HG03159 (cell line): ENCODE measurements around the gene MAMSTR.

Experiments
- ATAC-seq: cut with Tn5 transposase; IDR thresholded peaks from one replicate; pipeline ENCODE4 v1.9.1; 2021; ENCODE audit warnings: mild to moderate bottlenecking, moderate library complexity; ENCODE audit not compliant: unreplicated experiment

MAMSTR gene

DNA sequence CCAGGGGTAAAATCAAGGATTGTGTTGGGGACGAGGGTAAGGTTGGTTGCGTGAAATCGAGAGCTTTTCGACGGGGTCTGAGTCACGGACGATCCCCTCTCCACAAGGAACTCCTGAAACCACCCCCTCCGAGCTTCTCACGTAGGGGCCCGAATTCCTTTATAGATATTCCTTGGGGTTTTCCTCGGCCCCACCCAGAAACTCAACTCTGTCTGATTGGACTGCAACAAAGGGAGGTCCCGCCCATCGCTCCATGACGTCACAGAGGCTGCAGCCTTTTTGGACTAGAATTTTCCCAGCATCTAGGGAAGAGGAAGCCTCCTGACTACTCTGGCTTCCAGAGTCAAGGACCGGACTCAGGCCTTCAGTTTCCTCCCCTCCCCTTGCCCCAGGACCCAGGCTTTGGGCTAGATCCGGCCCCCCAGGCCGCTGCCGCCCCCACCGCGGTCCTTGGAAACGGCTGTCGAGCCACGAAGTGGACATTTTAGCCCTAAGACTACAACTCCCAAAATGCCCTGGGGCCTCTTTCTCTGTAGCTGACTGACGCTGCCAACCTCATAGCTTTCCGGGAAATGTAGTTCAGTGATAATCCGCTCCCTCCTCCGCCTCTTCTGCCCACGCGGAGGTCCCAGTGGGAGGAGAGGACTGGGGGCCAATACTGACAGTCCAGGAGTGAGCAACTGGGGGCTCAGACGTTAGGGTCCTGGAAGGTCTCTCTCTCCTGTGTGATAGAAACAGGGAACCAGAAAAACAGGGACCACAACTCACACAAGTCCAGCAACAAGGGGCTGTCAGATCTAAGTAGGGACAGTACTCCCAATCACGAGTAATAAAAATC lies 27.4 kb upstream of the MAMSTR start, which contains the start of gene IZUMO1:
TSS of gene IZUMO1 (minus strand) at position 172 of the 838 bp plus-strand sequence. CDS start 1,050 bp downstream, outside the sequence.
- ATAC-seq, result no peak

DNA sequence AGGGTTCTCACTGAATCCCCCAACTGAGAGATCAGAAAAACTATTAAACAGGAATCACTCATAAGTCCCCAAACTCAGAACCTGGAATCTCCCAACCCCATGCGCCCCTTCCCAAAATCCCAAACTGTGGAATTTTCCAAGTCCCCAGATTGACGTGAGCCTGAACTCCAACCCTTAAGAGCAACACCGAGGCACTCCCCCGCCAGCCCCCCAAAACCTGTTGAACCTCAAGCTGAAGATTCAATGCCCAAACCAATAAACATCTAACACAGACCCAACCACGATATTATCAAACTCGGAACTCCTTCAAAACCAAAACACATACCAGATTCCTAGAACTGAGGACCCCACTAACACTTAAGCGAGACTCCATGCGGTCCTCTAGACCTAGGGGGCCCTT lies 26.6 kb upstream of the MAMSTR start:
- ATAC-seq, result no peak

DNA sequence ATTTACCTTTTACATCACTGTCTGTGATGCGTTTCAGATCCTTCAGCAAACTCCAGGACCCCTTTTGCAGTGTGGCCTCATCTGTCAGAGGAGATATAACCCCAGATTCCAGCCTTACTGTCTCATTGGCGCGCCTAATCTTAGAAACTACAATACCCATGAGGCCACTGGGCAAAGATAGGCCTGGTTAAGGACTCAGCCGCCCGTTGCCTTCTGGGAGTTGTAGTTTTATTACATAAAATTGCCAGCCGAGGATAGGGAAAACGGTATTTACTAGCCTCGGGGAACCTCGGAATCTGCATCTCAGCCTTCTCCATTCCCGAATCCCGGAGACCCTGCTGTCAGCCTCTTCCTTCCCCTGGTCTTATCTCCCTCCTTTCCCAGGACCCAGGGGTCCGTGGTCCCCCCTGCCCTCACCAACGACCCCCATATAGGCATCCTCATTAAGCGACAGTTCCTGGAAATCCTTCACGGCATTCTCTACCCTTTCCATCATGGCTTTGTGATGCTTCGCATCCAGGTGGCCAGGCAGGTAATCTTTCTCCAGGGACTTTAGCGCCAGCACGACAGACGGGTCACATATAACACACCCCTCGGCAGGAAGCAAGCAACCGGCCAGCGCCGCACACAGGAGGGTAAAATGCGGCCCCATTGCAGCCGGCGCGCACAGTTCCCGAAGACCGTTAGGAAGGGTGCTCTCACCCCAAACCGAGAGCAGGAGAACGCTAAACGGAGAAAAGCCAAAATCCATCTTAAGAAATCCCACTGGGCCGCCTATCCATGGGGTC lies 25.9 kb upstream of the MAMSTR start:
- no peak for ATAC-seq

DNA sequence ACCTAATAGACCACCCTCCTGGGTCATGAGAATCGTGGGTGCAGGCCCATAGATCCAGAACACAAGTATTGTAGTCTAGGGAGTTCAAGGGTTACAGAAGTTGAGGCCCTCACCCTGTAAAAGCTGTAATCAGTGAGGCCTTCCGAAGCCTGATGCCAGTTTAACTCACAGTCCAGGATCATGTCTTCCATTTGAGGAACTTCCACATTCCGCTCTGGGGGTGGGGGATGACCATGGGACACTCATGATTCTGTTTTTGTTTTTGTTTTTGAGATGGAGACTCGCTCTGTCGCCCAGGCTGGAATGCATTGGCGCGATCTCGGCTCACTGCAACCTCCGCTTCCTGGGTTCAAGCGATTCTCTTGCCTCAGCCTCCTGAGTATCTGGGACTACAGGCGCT lies 22.6 kb upstream of the MAMSTR start:
- no peak for ATAC-seq

DNA sequence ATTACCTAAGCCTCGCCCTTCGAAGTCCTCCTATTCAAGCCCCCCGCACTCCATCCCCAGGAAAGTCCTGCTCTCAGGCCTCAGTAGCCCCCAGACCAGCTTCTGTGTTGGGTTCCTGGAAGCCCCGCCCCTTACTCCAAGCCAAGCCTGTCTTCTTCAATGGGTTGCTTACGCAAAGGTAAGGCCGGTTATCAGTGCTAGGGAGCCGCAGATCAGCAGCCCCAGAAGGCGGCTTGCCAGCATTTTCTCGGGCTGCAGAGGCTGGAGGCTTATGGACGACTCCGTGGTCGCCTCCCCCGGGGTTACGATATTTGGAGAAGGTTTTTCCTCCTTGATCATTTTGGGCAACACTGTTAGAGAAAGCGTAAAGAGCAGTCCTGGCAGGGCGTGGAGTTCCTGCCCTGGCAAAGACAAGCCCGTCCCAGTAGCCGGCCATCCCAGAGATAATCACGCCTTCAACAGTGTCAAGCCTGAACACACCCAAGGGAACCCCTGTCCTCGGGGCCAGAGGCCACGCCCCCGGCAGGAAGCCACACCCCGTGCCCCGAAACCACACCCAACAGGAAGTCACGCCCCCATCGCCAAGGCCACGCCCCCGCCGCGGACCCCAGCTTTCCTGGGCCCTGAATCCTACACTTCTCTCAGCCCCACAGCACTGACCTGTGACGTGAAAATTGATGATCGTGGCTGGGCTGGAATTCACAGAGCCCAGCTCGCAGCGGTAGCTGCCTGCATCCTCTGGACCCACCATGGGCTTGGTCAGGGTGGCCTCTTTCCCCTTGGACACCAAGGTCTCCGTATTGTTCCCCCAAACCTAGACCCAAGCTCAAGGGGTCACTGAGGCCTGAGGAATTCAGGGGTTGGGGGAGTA lies 21.8 kb upstream of the MAMSTR start:
- no peak for ATAC-seq

DNA sequence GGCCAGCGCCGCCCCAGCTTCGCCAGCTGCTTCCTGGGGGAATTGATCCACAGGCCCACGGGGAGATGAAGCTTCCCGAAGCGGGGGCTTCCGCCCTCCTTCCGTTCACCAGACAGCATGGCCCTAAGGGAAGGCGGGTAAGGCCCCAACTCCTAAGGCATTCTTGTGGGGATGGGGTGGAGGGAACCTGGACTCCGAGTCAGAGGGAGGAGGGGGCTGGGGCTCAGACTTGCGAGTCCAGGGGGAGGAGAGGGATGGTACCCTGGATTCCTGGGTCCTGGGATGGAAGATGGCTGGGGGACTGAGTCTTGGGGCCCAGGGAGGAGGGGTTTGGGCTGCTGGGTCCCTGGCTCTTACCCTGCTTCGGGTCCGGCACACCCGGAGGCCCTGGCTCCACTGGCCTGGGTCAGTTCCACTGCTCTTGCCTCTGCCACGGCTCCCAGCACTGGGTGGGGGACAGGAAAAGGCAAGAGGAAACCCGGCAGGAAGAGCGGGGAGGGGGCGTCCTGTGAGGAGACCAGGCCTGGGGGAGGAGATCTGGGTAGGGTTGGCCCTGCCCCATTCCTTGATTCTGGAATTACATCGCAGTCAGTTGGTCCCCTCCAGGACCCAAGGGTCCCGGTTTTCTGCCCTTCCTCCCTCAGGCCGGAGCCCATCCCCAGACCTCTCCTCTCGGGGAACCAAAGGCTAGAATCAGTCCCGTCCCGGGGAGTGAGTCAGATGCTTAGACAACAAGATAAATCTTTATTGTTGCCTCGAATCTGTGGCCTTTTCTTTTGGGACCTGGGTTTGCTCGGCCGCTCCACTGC lies 20.8 kb upstream of the MAMSTR start, which contains the start of gene RASIP1:
TSS of gene RASIP1 (minus strand) at position 447 of the 809 bp plus-strand sequence. CDS start at position 119, 328 bp downstream.
- no peak for ATAC-seq

DNA sequence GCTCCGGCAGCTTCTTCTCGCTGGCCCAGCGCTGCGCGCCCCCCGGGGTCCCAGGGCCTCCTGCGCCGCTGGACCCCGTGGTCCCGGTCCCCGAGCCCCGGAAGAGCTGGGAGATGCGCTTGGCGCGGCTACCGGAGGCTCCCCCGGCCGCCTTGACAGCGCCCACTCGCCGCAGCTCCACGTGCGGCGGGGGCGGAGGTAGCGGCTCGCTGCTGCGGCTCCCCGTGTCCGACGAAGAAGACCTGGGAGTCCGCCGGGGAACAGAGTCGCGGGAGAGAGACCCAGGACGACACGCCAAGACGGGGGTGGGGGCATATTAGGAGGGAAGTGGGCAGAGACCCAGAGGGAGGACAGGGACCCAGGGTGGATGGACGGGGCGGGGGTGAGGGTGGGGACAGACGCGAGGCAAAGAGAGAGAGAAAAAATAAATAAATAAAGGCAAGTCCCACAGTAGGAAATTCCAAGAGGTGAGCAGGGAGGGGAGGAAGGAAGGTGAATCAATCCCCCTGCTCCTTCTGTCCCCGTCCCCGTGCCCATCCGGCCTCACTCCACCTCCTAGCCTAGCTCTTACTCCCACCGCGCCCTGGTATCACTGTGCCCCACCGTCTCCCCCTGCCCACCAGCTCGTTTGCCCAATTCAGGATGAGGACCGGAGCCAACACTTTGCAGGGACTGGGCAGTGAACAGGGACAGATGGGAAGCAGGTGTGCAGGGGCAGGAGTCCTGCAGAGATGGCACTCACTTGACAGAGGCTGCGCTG lies 20.1 kb upstream of the MAMSTR start:
- peak; percentile 13 for ATAC-seq

DNA sequence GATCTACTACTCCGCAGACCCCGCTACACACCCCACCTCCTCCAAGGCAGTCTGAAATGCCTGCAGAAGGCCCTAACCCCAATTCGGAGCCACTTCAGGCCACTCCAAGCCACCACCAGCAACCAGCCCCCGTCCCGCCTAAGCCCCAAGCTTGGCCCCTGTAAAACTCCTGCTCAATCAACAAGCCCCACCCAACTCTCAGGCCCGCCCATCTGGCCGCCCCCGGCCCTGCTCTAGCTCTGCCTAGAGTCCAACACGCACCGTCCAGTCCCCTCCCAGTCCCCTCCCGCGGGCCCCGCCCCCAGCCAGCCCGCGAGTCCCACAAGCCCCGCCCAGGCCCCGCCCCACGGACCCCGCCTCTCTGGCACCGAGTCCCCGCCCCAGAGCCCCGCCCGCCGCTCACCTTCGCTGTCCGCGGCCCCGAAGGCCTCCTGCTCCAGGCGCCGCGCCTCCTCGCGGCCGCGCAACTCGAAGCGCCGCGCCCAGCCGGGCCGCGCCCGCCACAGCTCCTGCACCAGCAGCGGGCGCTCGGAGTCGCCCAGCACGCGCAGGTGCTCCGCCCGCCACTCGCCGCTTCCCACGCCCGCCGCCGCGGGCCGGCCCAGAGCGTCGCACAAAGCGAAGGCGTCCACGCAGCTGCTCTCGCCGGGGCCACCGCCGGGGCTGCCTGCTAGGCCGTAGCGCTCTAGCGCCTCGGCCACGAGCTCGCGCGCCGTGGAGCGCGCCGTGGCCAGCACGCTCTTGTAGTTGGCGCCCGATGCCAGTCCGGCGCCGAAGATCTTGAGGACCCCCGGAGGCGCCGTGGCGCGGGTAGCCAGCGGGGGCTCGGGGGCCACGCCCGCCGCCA lies 19.3 kb upstream of the MAMSTR start:
- peak; percentile 66 for ATAC-seq

DNA sequence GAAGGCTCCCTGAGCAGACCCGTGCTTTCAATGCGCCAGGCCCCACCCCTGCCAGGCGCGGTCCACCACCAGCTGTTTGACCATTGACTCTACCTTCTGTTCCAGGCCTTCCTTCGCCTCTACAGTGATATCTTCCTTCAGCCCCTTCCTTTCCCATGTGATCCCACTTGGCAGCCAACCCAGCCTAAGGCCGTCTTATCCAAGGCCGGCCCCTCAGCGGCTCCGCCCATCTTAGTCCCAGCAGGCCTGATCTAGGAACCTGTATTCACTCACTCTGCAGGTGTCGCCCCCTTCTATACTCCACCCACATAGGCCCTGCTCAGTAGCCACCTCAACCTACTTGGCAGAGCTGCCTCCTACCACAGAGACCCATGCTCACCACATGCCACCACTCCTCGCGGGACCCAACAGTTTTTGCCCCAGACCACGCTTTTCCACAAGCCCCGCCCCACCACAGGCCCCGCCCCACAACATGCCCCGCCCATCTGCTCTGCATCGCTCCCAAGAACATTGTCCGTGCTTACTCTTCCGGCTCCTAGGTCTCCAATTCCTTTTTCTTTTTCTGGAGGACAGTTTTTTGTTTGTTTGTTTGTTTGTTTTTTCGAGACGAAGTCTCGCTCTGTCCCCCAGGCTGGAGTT lies 18.0 kb upstream of the MAMSTR start:
- ATAC-seq, result no peak

DNA sequence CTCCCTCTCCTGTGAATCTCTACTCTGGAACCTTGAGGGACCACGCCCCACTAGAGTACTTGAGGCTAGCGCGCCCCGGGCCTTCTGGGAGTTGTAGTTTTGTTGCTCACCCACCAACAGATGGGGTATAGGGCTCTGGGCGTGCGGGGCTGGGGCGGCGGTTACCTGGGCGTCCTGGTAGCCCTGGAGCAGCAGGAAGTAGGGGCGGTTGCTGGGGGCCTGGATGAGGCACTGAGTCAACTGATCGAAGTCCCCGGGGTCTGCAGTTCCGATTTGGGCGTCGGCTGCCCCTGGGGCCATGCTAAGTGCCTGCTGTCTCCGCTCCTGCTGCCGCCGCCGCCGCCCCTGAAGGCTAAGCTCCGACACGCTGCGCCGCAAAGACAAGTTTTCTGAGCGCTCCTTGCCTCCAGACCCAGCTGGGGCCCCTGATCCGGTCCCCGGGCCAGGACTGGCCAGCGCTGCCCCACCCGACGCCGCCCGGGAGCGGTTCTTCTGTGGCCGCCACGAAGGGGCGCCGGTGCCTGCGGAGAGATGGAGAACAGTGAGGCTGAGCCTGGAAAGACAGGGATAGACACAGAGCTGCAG lies 15.6 kb upstream of the MAMSTR start:
- no peak for ATAC-seq

DNA sequence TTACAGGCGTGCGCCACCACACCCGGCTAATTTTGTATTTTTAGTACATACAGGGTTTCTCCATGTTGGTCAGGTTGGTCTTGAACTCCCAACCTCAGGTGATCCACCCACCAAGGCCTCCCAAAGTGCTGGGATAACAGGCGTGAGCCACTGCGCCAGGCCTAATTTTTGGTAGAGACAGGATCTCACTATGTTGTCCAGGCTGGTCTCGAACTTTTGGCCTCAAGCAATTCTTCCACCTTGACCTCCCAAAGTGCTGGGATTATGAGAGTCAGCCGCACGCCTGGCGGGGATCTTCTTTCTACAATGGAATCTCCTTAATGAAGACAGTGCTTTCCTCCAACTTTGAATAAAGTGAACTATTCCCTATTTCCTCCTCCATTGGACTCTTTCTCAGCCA lies 15.1 kb upstream of the MAMSTR start:
- no peak for ATAC-seq

DNA sequence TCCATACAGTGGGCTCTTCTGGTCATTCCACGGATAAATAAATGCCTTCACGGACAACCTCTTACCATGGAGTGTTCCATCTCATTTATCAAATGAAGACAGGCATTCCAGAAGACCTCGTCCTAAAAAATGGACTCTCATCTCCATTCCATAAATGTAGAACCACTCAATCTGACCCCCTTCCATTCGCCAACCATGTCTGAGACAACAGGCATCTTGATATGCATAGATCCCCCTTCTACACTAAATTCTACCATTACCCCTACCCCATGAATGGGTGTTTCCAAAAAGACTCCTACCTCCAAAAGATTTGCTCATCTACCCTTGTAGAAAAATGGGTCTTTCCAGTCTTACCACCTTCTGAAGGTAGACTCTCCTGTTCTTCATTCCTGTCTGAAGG lies 11.9 kb upstream of the MAMSTR start:
- ATAC-seq, result no peak

DNA sequence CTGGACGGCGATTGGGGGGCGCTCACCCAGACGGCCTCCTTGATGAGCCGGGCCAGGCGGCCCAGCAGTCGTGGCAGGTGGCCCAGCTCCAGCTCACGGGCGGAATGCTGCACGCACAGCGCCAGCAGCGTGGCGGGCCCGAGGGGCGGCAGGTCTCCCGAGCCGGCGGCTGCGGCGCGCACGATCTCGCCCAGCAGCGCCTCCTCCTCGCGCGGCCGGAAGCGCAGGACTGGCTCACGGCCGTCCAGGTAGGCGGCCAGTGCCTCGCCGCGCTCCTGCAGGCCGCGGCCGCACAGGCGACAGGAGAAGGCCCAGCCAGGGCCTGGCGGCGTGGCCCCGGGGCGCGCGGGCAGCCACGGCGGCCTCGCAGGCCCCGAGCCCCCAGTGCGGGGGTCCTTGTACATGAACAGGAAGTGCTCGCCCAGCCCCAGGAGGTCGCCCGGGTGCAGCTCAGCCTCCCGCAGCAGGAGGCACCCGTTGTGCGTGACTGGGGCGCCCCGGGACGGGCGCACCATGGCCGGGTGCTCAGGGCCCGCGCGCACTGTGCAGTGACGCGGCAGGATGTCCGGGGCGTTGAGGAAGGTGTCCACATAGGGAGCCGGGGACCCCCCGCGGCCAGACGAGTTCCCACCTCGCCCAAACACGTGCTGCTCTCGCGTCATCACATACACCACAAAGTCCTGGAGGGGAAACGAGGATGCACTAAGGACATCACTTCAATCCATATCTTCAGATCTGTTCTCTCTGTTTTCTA lies 9.6 kb upstream of the MAMSTR start:
- ATAC-seq, result no peak

DNA sequence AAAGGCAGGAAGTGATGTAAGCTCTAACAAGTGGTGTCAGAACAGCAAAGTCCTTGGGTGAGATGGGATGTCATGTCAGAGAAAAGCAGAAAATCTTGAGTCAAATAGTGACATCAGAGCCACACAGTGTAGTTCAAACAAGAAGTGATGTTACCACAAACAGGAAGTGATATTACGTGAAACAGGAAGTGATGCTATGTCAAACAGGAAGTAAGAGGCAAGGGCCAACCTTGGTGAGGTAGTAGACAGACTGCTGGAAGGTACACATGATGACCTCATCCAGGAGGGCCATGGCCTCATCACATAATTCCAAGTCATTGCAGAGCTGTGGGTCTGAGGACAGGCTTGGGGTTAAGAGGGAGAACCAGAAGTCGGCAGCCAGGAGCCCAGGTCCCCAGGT lies 7.0 kb upstream of the MAMSTR start:
- ATAC-seq, result no peak

DNA sequence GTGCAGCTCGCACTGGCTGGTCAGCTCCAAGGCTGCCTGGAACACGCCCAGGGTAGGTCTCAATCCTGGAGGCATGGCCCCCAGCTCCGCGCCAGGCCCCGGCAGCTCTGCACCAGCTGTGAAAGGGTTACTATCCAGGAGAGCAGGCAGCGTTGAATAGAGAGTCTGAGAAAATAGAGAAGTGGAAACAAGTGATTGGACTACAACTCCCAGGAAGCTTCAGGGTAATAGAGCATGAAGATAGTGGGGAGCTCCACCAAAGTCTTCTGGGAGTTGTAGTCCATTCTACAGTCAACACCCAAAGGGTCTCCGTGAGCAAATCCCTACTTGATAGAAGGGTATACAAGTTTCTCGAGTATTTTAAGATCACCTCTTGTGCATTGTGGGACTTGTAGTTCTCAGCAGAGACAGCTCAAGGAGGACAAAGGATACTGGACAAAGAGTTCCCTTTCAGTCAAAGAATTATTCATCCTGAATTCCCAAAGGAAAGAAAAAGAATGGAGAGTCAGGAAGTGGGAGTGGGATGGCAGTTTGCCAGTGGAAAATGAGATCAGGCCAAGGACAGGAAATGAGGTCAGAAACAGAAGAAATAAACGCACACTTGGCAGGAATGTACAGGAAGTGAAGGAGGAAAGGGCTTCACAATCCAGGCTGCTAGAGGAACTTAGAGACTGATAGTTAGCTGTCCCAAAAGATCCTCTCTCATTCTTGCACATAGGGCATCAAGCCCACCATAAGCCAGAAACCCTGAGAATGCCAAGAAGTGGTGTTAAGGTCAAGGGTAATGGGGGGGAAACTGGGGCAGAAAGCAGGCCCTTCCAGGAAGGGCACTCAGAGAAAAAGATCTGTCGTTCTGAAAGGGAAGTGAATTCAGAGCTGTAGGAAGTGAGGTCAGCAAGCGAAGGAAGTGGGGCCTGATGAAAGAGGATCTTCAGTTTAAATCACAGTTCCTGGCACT lies 5.5 kb upstream of the MAMSTR start:
- no peak for ATAC-seq

DNA sequence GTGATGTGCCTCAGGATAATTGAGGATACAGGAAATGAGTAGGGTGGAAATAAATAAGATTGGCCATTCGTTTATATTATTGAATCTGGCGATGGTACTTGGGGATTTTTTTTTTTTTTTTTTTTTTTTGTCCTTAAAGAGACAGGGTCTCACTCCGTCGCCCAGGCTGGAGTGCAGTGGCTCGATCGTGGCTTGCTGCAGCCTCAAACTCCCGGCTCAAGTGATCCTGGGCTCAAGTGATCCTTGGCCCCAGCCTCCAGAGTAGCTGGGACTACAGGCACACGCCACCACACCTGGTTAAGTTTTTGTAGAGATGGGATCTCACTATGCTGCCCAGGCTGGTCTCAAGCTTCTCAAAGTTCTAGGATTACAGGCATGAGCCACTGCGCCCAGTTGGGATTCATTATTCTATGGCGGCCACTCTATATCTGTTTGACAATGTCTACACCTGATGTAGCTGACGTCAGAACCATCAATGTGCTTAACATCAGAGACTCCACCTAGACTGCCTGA lies 2.7 kb upstream of the MAMSTR start:
- ATAC-seq, result no peak
